Heart left ventricle (tissue), 16 donors: ENCODE results near the gene LPA. TPM values are rescaled to one million over a fixed set of nuclear protein-coding genes. Genes with fewer than 3 reads are reported as not detected.

ENCODE experiments used
- ATAC-seq, 4 donors: fragments of 200-7000 bp; cut with Tn5 transposase; one replicate each; pipeline ENCODE4 v1.9.1; 2020 to 2022; ENCODE audit warnings: moderate library complexity in 4 of 4, mild to moderate bottlenecking in 3 of 4, moderate number of reproducible peaks in 1 of 4
- DNase-seq, 5 donors: peaks; one replicate each; pipeline ENCODE4 v3.0.0-alpha.2; 2020
- H3K27ac ChIP-seq, 12 donors: fragments of 200-600 bp; sonication (generic) in 4 of 12; one replicate each; pipeline versions ENCODE4 v1.5.0 to v1.8.0; 2016 to 2022; ENCODE audit warnings: mild to moderate bottlenecking in 2 of 12
- H3K27me3 ChIP-seq, 9 donors: fragments of 200-600 bp; sonication (generic) in 2 of 9; one replicate each; pipeline versions ENCODE4 v1.5.1 to v1.8.0; 2016 to 2022; ENCODE audit warnings: mild to moderate bottlenecking in 3 of 9
- H3K36me3 ChIP-seq, 9 donors: fragments of 200-600 bp; sonication (generic) in 2 of 9; one replicate each; pipeline versions ENCODE4 v1.5.0 to v1.8.0; 2018 to 2022; ENCODE audit warnings: mild to moderate bottlenecking in 2 of 9
- H3K4me1 ChIP-seq, 12 donors: fragments of 200-600 bp; sonication (generic) in 4 of 12; one replicate each; pipeline versions ENCODE4 v1.5.0 to v1.8.0; 2016 to 2022; ENCODE audit warnings: mild to moderate bottlenecking in 3 of 12
- H3K4me3 ChIP-seq, 12 donors: fragments of 200-600 bp; sonication (generic) in 4 of 12; one replicate each; pipeline versions ENCODE4 v1.5.0 to v1.8.0; 2017 to 2022; ENCODE audit warnings: mild to moderate bottlenecking in 9 of 12, moderate library complexity in 4 of 12
- H3K9me3 ChIP-seq, 12 donors: fragments of 200-600 bp; sonication (generic) in 4 of 12; one replicate each; pipeline versions ENCODE4 v1.5.0 to v1.8.0; 2016 to 2022; ENCODE audit warnings: mild to moderate bottlenecking in 1 of 12
- POLR2A ChIP-seq, 2 donors: fragments of 450-650 bp; IDR thresholded peaks; one replicate each; pipeline ENCODE4 v1.6.1; 2017; ENCODE audit warnings: antibody characterized with exemption in 2 of 2, mild to moderate bottlenecking in 2 of 2, moderate library complexity in 2 of 2
- WGBS, 4 donors: extraction: QIAGEN DNeasy Blood & Tissue Kit in 2 of 4; methylation state at CpG; one replicate each; pipeline versions ENCODE4 v1.1.5 to v1.1.7; 2013 to 2018; 5-methylcytosine and 5-hydroxymethylcytosine counted together
- intact Hi-C, 10 donors: fragments of 100-400 bp; cut with DNase I; formaldehyde crosslinking; loops; one replicate each; pipeline versions ENCODE4 v1.11.1 to v1.14.2; 2022
- polyA plus RNA-seq, 2 donors: library from polyadenylated mRNA; stranded (reverse); fragments of 200-250 nt; gene quantifications; one replicate each; pipeline ENCODE4 v1.2.3, GENCODE V29; 2013
- total RNA-seq, 9 donors: library from RNA; depleted of rRNA in 2 of 9; stranded (reverse); fragments of >200 nt in 2 of 9; fragmentation: NEBNext Ultra II Directional in 3 of 9; extraction: Animal tissue kit (Norgen Biotek cat#: 25700) in 3 of 9; gene quantifications; one replicate each; pipeline versions ENCODE4 v1.1.0 to v1.2.4, GENCODE V29; 2016 to 2023
- TF ChIP-seq, protein P1 (sequence below), 12 donors: fragments of 200-600 bp; sonication (generic) in 4 of 12; IDR thresholded peaks; one replicate each; pipeline versions ENCODE4 v1.5.0 to v1.8.0; 2018 to 2022; ENCODE audit warnings: antibody characterized with exemption in 12 of 12, mild to moderate bottlenecking in 5 of 12
- donor health status: ischemic (EF 13 %, LVEDD 7.1; RV severe dilation, severe dysfunction).
- donor health status: healthy with polysubstance abuse.
- donor health status: DM: no; HTN: yes; CAD: no.
- donor health status: DM: no; HTN: no; CAD: no.
- donor health status: ischemic (EF 25% LVEDD 6.9; RV normal size, moderate dysfunction).
- donor health status: ischemic (EF 25% LVEDD 5.7; RV mildly dilated, moderate dysfunction).
- donor health status: healthy.
- donor health status: DM: yes; HTN: yes; CAD: no.
- donor health status: ischemic (EF 35%, LVEDD 5.7; RV mildly dilated, moderate dysfunction).
- donor health status: nonischemic (EF 11% LVEDD 7.7; RV severe dilation, severe dysfunction).
- donor health status: DM: yes; HTN: yes; CAD: no.
- donor health status: PGD.
- donor health status: ischemic (EF 29% LVEDD 5.4; RV normal size, mild dysfunction).
- donor health status: nonischemic (EF 23%, LVEDD 6.1; RV moderate dilation, normal function).

LPA gene
- total and polyA plus RNA-seq, 11 donors, result 0.20 TPM; not detected in 10

DNA sequence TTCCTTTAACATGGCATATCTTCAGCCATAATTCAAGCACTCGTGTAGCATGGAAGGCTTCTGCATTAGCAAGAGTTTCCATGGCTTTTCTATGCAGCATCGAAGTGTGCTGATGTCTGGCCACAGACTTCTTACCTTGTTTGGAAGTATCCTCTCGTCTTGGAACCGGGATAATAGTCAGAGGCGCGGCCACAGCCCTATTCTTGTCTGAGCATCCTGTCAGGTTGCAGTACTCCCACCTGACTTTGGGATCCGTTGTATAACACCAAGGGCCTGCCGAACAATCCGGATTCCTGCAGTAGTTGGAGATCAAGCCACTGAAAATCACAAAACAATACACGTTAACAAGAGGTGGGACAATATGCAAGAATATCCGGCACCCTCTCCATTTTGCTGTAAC is 177.0 kb downstream of the LPA start:
- Histone ChIP-seq H3K36me3 (no peaks in the 10 kb centered on the region), H3K4me1 (no peaks in the 10 kb centered on the region), H3K27ac (no peak overlapping the region), H3K27me3 (no peaks in the 10 kb centered on the region), H3K9me3 (no peaks in the 10 kb centered on the region), H3K4me3 (no peak overlapping the region)
- ATAC-seq, result no peak
- TF ChIP-seq, protein P1, sequence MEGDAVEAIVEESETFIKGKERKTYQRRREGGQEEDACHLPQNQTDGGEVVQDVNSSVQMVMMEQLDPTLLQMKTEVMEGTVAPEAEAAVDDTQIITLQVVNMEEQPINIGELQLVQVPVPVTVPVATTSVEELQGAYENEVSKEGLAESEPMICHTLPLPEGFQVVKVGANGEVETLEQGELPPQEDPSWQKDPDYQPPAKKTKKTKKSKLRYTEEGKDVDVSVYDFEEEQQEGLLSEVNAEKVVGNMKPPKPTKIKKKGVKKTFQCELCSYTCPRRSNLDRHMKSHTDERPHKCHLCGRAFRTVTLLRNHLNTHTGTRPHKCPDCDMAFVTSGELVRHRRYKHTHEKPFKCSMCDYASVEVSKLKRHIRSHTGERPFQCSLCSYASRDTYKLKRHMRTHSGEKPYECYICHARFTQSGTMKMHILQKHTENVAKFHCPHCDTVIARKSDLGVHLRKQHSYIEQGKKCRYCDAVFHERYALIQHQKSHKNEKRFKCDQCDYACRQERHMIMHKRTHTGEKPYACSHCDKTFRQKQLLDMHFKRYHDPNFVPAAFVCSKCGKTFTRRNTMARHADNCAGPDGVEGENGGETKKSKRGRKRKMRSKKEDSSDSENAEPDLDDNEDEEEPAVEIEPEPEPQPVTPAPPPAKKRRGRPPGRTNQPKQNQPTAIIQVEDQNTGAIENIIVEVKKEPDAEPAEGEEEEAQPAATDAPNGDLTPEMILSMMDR (IDR thresholded peaks at IDR 0.05), result no peak
- TF ChIP-seq POLR2A (IDR thresholded peaks at IDR 0.05), result no peak
- DNase-seq, result no peak
- WGBS, 4 donors, result 81 to 90% (median 84%) methylated on average over 11 of the region's 11 CpGs
- intact Hi-C loops, result no loop called here

Other genes with a start within 250 kb of the LPA start
- gene PLG, start 38.0 kb upstream of the LPA start, total RNA-seq, result under 1 TPM in 1 of 9 donors, not detected in 8; 0.44 TPM
- gene PLG, start 38.0 kb upstream of the LPA start, polyA plus RNA-seq, result under 1 TPM in 1 of 2 donors, not detected in 1; 0.03 TPM